Mesothelial cell of epicardium (in vitro differentiated cells): ENCODE measurements around the gene GSPT1. TPM values are rescaled to one million over a fixed set of nuclear protein-coding genes. Genes with fewer than 3 reads are reported as not detected.
"Not testable (repeated sequence)": the region's sequence is repeated elsewhere in the genome, so short reads cannot be mapped to it uniquely, and the experiment has no call there.

ENCODE experiments used
- DNase-seq, 2 experiments: peaks; one replicate each; pipeline ENCODE4 v3.0.0; 2021; ENCODE audit warnings: low spot score in 2 of 2; ENCODE audit not compliant: unreplicated experiment in 2 of 2
- H3K27ac Mint-ChIP-seq: 2 replicates; pipeline ENCODE4 v1.8.0; 2021; ENCODE audit warnings: mixed read lengths
- H3K27me3 Mint-ChIP-seq: 2 replicates; pipeline ENCODE4 v1.8.0; 2021; ENCODE audit warnings: low read depth, mixed read lengths
- H3K36me3 Mint-ChIP-seq: 2 replicates; pipeline ENCODE4 v1.8.0; 2021; ENCODE audit warnings: mixed read lengths
- H3K4me1 Mint-ChIP-seq: 2 replicates; pipeline ENCODE4 v1.8.0; 2021; ENCODE audit warnings: mixed read lengths
- H3K4me3 Mint-ChIP-seq: 2 replicates; pipeline ENCODE4 v1.8.0; 2021; ENCODE audit warnings: mild to moderate bottlenecking, moderate library complexity, mixed read lengths
- H3K9me3 Mint-ChIP-seq: 2 replicates; pipeline ENCODE4 v1.8.0; 2021; ENCODE audit warnings: mixed read lengths
- total RNA-seq: library from RNA; stranded (reverse); gene quantifications from 3 replicates; pipeline ENCODE4 v1.2.1, GENCODE V29; 2021
- TF ChIP-seq, protein P1 (sequence below): fragments of 200-600 bp; sonication (generic); IDR thresholded peaks from one replicate; pipeline ENCODE4 v1.5.0; 2021; ENCODE audit warnings: antibody characterized with exemption; ENCODE audit not compliant: unreplicated experiment

GSPT1 gene
- total RNA-seq, 1 donor from 2014 or later, result 84.6 TPM

DNA sequence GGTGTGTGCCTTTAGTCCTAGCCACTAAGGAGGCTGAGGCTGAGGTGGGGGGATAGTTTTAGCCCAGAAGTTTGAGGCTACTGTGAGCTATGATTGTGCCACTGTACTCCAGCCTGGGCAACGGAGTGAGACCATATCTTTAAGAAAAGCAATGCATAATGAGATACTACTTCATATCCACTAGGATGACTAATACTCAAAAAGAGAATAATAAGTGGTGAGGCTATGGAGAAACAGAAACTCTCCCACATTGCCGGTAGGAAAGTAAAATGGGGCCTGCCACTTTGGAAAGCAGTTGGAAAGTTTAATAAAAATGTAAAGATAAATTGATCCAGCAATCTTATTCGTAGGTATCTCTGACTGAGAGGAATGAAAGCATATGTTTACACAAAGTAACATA, 30.7 kb upstream of the GSPT1 start:
- Mint-ChIP-seq H3K27me3 (no peaks in the 10 kb centered on the region), H3K9me3 (no peaks in the 10 kb centered on the region), H3K4me3 (no peak overlapping the region), H3K36me3 (no peaks in the 10 kb centered on the region), H3K27ac (no peak overlapping the region), H3K4me1 (peaks cover 2% of the 10 kb centered on the region)
- no peak for DNase-seq
- TF ChIP-seq, protein P1, sequence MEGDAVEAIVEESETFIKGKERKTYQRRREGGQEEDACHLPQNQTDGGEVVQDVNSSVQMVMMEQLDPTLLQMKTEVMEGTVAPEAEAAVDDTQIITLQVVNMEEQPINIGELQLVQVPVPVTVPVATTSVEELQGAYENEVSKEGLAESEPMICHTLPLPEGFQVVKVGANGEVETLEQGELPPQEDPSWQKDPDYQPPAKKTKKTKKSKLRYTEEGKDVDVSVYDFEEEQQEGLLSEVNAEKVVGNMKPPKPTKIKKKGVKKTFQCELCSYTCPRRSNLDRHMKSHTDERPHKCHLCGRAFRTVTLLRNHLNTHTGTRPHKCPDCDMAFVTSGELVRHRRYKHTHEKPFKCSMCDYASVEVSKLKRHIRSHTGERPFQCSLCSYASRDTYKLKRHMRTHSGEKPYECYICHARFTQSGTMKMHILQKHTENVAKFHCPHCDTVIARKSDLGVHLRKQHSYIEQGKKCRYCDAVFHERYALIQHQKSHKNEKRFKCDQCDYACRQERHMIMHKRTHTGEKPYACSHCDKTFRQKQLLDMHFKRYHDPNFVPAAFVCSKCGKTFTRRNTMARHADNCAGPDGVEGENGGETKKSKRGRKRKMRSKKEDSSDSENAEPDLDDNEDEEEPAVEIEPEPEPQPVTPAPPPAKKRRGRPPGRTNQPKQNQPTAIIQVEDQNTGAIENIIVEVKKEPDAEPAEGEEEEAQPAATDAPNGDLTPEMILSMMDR, result no peak

DNA sequence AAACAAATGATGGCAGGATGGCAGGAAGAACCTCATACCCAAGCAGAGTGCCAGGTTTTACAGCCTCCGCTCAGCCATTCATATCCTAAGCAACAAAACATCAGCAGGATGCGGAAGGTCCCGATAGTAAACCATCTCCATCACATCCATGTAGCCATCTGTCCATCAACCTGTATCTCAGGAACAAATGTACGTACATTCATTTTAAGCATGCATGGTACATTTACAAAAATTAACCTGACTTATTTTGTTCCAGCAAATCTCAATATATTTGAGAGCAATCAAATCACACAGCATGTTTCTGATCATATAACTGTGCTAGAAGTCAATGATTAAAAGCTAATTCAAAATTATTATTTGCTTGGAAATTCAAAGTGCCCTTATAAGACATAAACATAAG, 26.2 kb upstream of the GSPT1 start, which contains the start of gene NPIPB2:
Gene NPIPB2 (minus strand): TSS at position 101 of the 400 bp plus-strand sequence. CDS start 0 bp downstream, at position 101.
- H3K27ac Mint-ChIP-seq, H3K4me1 Mint-ChIP-seq, H3K9me3 Mint-ChIP-seq, H3K27me3 Mint-ChIP-seq, DNase-seq, H3K36me3 Mint-ChIP-seq, H3K4me3 Mint-ChIP-seq: not testable (repeated sequence)

DNA sequence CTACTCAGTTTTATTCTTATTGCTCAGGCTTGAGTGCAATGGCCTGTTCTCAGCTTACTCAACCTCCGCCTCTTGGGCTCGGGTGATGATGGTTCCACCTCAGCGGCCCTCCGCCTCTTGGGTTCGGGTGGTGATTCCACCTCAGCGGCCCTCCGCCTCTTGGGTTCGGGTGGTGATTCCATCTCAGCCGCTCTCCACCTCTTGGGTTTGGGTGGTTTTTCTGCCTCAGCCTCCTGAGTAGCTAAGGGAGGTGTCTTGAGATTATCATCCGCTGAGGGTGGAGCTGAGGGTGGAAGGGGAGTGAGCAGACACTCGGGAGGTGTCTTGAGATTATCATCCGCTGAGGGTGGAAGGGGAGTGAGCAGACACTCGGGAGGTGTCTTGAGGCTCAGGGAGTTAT, 11.6 kb upstream of the GSPT1 start:
- not testable (repeated sequence) for DNase-seq, H3K36me3 Mint-ChIP-seq, H3K9me3 Mint-ChIP-seq, H3K27ac Mint-ChIP-seq, H3K4me3 Mint-ChIP-seq, H3K27me3 Mint-ChIP-seq, H3K4me1 Mint-ChIP-seq

DNA sequence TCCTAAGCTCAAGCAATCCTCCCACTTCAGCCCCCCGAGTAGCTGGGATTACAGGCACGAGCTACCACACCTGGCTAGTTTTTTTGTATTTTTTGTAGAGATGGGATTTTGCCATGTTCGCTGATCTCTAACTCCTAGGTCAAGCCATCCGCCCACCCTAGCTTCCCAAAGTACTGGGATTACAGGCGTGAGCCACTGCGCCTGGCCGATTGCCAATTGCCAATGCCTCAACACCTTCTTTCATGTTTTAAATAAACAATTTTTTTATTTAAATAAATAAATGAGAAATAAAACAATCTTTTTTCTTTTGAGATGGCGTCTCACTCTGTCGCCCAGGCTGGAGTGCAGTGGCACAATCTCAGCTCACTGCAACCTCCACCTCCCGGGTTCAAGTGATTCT, 8.3 kb upstream of the GSPT1 start:
- not testable (repeated sequence) for H3K9me3 Mint-ChIP-seq, H3K4me3 Mint-ChIP-seq, H3K27ac Mint-ChIP-seq, DNase-seq, H3K4me1 Mint-ChIP-seq, H3K36me3 Mint-ChIP-seq, H3K27me3 Mint-ChIP-seq

DNA sequence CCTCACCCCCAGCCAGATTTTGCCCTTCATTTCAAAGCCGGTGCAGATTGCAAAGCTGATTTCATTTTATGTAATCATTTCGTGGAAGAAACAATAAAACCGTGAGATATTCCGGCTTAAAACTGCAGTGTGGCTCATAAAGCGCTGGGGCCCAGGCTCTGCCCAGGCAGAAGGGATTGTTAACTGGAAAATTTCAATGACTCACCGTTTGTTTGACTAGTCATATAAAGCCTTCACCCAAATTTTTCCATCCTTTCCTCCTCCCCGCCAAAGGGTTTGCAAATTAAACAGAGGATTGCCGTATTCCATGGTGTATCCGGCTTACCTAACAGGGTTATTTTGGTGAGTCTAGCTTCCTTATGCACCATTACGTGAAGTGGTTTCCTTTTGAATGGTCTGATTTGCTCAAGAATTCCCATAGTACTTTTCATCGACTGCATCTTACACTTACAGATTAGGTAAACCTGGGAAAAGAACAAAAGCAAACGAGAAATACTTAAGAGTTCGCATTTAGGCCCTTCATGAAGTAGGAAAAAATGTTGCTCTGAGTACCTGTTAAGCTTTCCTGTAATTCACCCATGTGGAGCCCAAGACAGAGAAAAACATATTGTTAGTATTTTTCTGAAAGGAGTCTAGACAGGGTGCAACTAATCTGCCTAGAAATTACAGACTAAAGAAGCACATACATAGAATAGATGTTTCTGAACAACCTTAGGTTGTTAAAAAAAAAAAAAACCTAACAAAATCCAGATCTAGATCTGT, 949 bp upstream of the GSPT1 start:
- peak overlapping the region; percentile 89 for H3K27ac Mint-ChIP-seq
- H3K27me3 Mint-ChIP-seq, result peaks cover 2% of the 10 kb centered on the region
- peak overlapping the region; percentile 85 for H3K4me3 Mint-ChIP-seq
- peak in 1 of 2 experiments; percentile 38 for DNase-seq
- TF ChIP-seq, protein P1, result no peak
- no peaks in the 10 kb centered on the region for H3K9me3 Mint-ChIP-seq
- H3K4me1 Mint-ChIP-seq, result peaks cover 26% of the 10 kb centered on the region
- no peaks in the 10 kb centered on the region for H3K36me3 Mint-ChIP-seq

DNA sequence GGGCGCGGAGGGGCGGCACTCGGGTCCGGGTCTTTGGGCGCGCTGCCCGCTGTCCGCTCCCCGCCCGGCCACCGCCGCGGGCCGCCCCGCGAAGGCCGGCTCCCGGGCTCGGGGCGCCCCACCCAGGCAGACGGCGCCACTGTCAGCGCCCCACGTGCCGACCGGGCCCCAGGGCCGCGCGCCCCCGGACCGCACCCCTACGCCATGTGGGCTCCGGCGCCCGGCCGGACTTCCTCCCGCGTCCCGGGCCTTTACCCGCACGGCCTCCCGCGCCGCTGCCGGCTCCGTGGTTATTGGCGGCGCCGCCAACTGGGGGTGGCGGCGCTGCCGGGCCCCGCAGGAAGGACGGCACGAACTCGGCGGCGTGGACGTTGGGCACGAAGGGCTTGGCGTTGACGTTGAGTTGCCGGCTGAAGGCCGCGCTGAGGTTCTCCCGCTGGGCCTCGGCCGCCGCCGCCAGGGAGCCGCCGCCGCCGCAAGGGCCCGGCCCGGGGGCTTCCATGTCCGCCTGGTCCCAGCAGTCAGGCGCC, 577 bp downstream of the GSPT1 start:
- peak; percentile 27 to 56 for DNase-seq
- Mint-ChIP-seq H3K4me1 (peaks cover 35% of the 10 kb centered on the region), H3K36me3 (no peaks in the 10 kb centered on the region), H3K27ac (peak overlapping the region; percentile 97), H3K9me3 (no peaks in the 10 kb centered on the region), H3K4me3 (peak overlapping the region; percentile 96), H3K27me3 (no peaks in the 10 kb centered on the region)
- TF ChIP-seq, protein P1, result no peak
